Fibroblast of lung (primary cell): Measurements from ENCODE around the gene TREH.

Experiments
- CTCF ChIP-seq, 2 donors: IDR thresholded peaks in 1 of 2; conservative IDR thresholded peaks in 1 of 2; 1 replicate in 1 of 2; 2 replicates in 1 of 2; pipeline ENCODE4 v1.5.1; 2011 to 2012; ENCODE audit warnings: low read length in 2 of 2, control low read depth in 1 of 2, inconsistent platforms in 1 of 2, low read depth in 1 of 2, mild to moderate bottlenecking in 1 of 2
- EZH2 ChIP-seq: IDR thresholded peaks from 2 replicates; pipeline ENCODE4 v1.5.1; 2012; ENCODE audit warnings: low read length, control low read depth, mild to moderate bottlenecking; ENCODE audit errors: missing control alignments

GRCh38 chr11:118614511-118614910 lies 64.9 kb downstream of the TREH start:
- TF ChIP-seq CTCF (conservative IDR thresholded peaks at IDR 0.05 in 1 of 2, IDR thresholded peaks at IDR 0.05 in 1 of 2; ENCODE audit: low read depth in 1 of 2, low read length in 2 of 2): no peak
- TF ChIP-seq EZH2: no peak
